Small intestine (tissue), 7 donors: ENCODE results near the gene CYBC1. TPM values are rescaled to one million over a fixed set of nuclear protein-coding genes. Genes with fewer than 3 reads are reported as not detected.

Experiments
- DNase-seq, 2 donors: peaks; one replicate each; pipeline versions ENCODE4 v3.0.0 to v3.0.0-alpha.2; 2013
- FAIRE-seq: peaks from 2 replicates; lab custom pipeline; 2012; peaks lifted over from hg19 to GRCh38; lab: Jason Lieb, UNC
- H3K27ac ChIP-seq, 3 donors: one replicate each; pipeline ENCODE4 v1.5.1; 2013; ENCODE audit warnings: low read length in 2 of 3, mild to moderate bottlenecking in 2 of 3, control low read depth in 1 of 3, inconsistent platforms in 1 of 3, low read depth in 1 of 3, moderate library complexity in 1 of 3
- H3K27me3 ChIP-seq, 3 donors: one replicate each; pipeline ENCODE4 v1.6.1; 2013; ENCODE audit warnings: low read length in 3 of 3, inconsistent platforms in 1 of 3; ENCODE audit not compliant: control insufficient read depth in 3 of 3, insufficient read depth in 3 of 3
- H3K36me3 ChIP-seq, 3 donors: one replicate each; pipeline ENCODE4 v1.6.1; 2013; ENCODE audit warnings: low read length in 3 of 3, inconsistent platforms in 1 of 3, low read depth in 1 of 3, mild to moderate bottlenecking in 1 of 3, moderate library complexity in 1 of 3; ENCODE audit not compliant: control insufficient read depth in 3 of 3, insufficient read depth in 2 of 3
- H3K4me1 ChIP-seq, 3 donors: one replicate each; pipeline ENCODE4 v1.6.1; 2013; ENCODE audit warnings: low read length in 2 of 3, inconsistent platforms in 1 of 3, low read depth in 1 of 3, mild to moderate bottlenecking in 1 of 3, moderate library complexity in 1 of 3; ENCODE audit not compliant: control insufficient read depth in 3 of 3, insufficient read depth in 2 of 3
- H3K4me3 ChIP-seq, 3 donors: one replicate each; pipeline ENCODE4 v1.5.1; 2013; ENCODE audit warnings: low read length in 3 of 3, control low read depth in 1 of 3, inconsistent platforms in 1 of 3, low read depth in 1 of 3, mild to moderate bottlenecking in 1 of 3, moderate library complexity in 1 of 3
- H3K9me3 ChIP-seq, 2 donors: one replicate each; pipeline ENCODE4 v1.6.1; 2013; ENCODE audit warnings: low read depth in 1 of 2, low read length in 1 of 2; ENCODE audit not compliant: control insufficient read depth in 2 of 2, insufficient read depth in 1 of 2
- WGBS, 3 donors: extraction: QIAGEN DNeasy Blood & Tissue Kit; methylation state at CpG; one replicate each; pipeline ENCODE4 v1.1.7; 2013; 5-methylcytosine and 5-hydroxymethylcytosine counted together
- polyA plus RNA-seq, 4 donors: library from polyadenylated mRNA; stranded (reverse) in 3 of 4; unstranded in 1 of 4; fragments of 200-250 nt in 3 of 4; fragments of 120-200 nt in 1 of 4; gene quantifications; one replicate each; pipeline versions ENCODE4 v1.2.1 to v1.2.3, GENCODE V29; 2013
- donor health status: healthy with polysubstance abuse.
- donor health status: control.
- donor health status: control.
- donor health status: Bipolar disorder and iron deficiency.
- donor health status: healthy.

CYBC1 gene
- polyA plus RNA-seq, 4 donors = 37.6 to 57.8 (median 41.2) TPM

- FAIRE-seq = no peak
- Histone ChIP-seq H3K27ac (no peak overlapping the region), H3K4me3 (no peak overlapping the region), H3K9me3 (no peaks in the 10 kb centered on the region), H3K36me3 (peaks cover 0 to 67% (median 8%) of the 10 kb centered on the region in 3 donors), H3K27me3 (no peaks in the 10 kb centered on the region), H3K4me1 (peaks cover 0 to 3% (median 0%) of the 10 kb centered on the region in 3 donors)
- 86 to 94% (median 92%) methylated on average over 14 of the region's 14 CpGs for WGBS, 3 donors
- DNase-seq = no peak
Observed at GRCh38 chr17:82410014-82410716, 40.4 kb downstream of the CYBC1 start.

DNA sequence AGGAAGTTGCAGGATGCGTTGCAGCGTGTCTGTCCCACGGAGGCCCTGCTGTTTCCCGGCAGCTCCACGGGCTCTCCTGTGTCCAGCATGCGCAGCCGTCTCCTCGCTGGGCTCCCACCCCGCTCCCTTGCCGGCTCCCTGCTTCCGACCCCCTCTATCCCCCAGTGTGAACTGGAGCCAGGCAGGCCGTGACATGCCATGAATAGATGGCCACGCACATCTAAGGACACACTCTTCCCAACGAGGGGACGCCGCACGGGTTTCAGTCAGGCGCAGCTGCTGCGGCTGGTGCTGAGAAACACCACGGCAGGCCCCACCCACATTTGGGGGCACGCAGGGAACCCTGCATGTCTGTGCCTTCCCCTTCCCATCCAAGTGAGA, 41.6 kb downstream of the CYBC1 start:
- peaks cover 0 to 70% (median 14%) of the 10 kb centered on the region in 3 donors for H3K36me3 ChIP-seq
- FAIRE-seq = no peak

DNA sequence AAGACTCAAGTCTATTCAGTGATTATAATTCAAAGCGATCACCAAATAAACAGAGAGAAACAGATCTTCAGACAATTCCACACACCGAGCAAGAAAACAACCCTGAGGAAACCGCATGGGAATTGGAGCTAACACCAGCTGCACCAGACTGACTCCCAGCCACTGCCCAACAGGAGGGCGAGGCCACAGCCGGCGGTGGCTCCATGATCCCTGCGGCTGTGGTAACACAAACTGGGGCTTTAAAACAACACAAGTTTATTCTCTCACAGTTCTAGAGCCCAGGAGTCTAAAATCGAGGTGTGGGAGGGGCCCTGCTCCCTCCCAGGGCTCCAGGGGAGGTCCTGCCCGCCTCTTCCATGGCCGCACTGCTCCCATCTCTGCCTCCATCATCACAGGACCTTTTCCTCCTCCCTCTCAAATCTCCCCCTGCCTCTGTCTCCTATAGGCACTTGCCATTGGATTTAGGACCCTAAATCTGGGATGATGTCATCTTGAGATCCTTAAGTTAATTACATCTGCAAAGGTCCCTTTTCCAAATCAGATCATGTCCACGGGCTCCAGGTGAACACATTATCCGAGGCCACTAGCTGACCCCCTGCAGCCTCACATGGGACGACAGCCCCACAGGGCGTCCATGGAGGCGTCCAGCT, 42.1 kb downstream of the CYBC1 start:
- DNase-seq = no peak
- WGBS, 3 donors = 89 to 90% (median 90%) methylated on average over 15 of the region's 15 CpGs
- Histone ChIP-seq H3K9me3 (no peaks in the 10 kb centered on the region), H3K27ac (no peak overlapping the region), H3K4me1 (no peaks in the 10 kb centered on the region), H3K36me3 (peaks cover 0 to 70% (median 14%) of the 10 kb centered on the region in 3 donors), H3K4me3 (no peak overlapping the region), H3K27me3 (no peaks in the 10 kb centered on the region)
- no peak for FAIRE-seq

More for the DNA sequence above, 41.6 kb downstream of the CYBC1 start:
- H3K4me3 ChIP-seq = no peak overlapping the region
- no peaks in the 10 kb centered on the region for H3K27me3 ChIP-seq
- no peaks in the 10 kb centered on the region for H3K9me3 ChIP-seq
- no peaks in the 10 kb centered on the region for H3K4me1 ChIP-seq
- 95 to 98% (median 97%) methylated on average over 21 of the region's 21 CpGs for WGBS, 3 donors
- no peak overlapping the region for H3K27ac ChIP-seq
- no peak for DNase-seq

DNA sequence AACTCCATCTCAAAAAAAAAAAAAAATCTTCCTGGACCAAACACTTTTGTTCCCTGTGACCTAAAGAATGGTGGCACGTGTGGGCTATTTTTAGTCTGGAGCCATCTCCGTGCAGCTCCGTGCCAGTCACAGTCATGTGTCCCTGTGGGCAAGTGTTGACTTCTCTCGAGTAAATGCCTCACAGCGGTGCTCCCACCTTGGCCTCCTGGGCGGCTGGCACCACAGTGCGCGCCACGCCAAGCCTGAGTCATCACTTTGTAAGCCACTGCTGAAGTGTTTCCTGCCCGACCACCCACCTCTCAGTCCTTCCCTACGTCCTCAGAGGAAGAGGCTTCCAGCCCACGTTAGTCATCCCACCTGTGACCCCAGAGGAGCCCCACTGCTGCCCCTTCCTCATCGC, 43.3 kb downstream of the CYBC1 start:
- Histone ChIP-seq H3K36me3 (peaks cover 0 to 69% (median 17%) of the 10 kb centered on the region in 3 donors), H3K27me3 (no peaks in the 10 kb centered on the region), H3K27ac (no peak overlapping the region), H3K4me3 (no peak overlapping the region), H3K4me1 (no peaks in the 10 kb centered on the region), H3K9me3 (no peaks in the 10 kb centered on the region)
- FAIRE-seq (no peak), DNase-seq (no peak)
- WGBS, 3 donors = 80 to 95% (median 91%) methylated on average over 13 of the region's 13 CpGs

- FAIRE-seq = no peak
- H3K4me1 ChIP-seq = no peaks in the 10 kb centered on the region
- no peak overlapping the region for H3K27ac ChIP-seq
- no peak overlapping the region for H3K4me3 ChIP-seq
- no peaks in the 10 kb centered on the region for H3K9me3 ChIP-seq
- no peak for DNase-seq
- 94 to 97% (median 95%) methylated on average over 14 of the region's 14 CpGs for WGBS, 3 donors
- H3K36me3 ChIP-seq = peaks cover 0 to 70% (median 15%) of the 10 kb centered on the region in 3 donors
- no peaks in the 10 kb centered on the region for H3K27me3 ChIP-seq
Observed at GRCh38 chr17:82406131-82406671, 44.4 kb downstream of the CYBC1 start.

DNA sequence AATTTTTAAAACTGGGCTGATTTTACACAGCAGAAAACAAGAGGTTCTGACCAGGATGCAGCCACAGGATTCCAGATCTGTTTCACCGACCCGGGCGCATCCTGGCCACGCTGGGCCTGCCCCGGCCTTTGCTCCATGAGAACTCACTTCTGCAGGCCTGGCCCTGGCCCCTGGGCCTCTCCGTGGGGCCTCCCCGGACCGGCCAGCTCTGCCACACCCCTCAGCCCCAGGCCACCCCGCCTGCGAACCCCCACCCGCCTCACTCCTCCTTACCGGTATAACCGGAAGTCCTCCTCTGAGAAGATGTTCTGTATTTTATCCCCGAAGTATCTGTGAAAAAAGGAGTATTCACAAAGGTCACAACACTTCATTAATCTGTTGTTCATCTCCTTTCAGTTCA, 45.5 kb downstream of the CYBC1 start:
- DNase-seq (no peak), FAIRE-seq (no peak)
- no peaks in the 10 kb centered on the region for H3K9me3 ChIP-seq
- H3K27me3 ChIP-seq = no peaks in the 10 kb centered on the region
- H3K4me3 ChIP-seq = no peak overlapping the region
- no peak overlapping the region for H3K27ac ChIP-seq
- H3K36me3 ChIP-seq = peaks cover 0 to 71% (median 15%) of the 10 kb centered on the region in 3 donors
- 93 to 96% (median 94%) methylated on average over 13 to 14 of the region's 14 CpGs for WGBS, 3 donors
- H3K4me1 ChIP-seq = no peaks in the 10 kb centered on the region

- peaks cover 0 to 75% (median 15%) of the 10 kb centered on the region in 3 donors for H3K36me3 ChIP-seq
- no peak overlapping the region for H3K27ac ChIP-seq
- H3K9me3 ChIP-seq = no peaks in the 10 kb centered on the region
- no peak overlapping the region for H3K4me3 ChIP-seq
- WGBS, 3 donors = 96 to 98% (median 96%) methylated on average over 64 to 67 of the region's 67 CpGs
- no peaks in the 10 kb centered on the region for H3K4me1 ChIP-seq
- no peak for FAIRE-seq
- no peaks in the 10 kb centered on the region for H3K27me3 ChIP-seq
- DNase-seq = no peak
Observed at GRCh38 chr17:82403662-82404660, 46.6 kb downstream of the CYBC1 start.

DNA sequence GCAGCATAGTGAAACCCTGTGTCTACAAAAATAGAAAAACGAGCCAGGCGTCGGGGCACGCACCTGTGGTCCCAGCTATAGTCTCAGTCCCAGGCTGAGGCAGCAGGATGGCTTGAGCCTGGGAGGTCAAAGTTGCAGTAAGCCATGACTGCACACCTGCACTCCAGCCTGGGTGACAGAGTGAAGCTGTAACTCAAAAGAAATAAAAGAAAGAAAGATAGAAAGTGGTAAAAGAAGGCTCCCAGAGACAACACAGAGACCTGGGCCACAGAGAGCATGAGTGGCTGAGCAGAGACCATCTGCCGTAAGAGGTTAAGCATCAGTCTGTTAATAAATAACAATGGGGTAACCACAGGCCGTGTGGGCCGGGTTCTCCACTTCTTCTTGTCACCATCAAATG, 47.7 kb downstream of the CYBC1 start:
- 77 to 85% (median 84%) methylated on average over 7 of the region's 7 CpGs for WGBS, 3 donors
- H3K27me3 ChIP-seq = no peaks in the 10 kb centered on the region
- no peak for DNase-seq
- no peaks in the 10 kb centered on the region for H3K4me1 ChIP-seq
- no peak overlapping the region for H3K27ac ChIP-seq
- H3K36me3 ChIP-seq = peaks cover 0 to 71% (median 10%) of the 10 kb centered on the region in 3 donors
- no peaks in the 10 kb centered on the region for H3K9me3 ChIP-seq
- FAIRE-seq = no peak
- no peak overlapping the region for H3K4me3 ChIP-seq
